AG09319 (cell line): Measurements from ENCODE around the gene PTPN18.

Source experiments
- DNase-seq: peaks from one replicate; pipeline ENCODE4 v3.0.0-alpha.2; 2010; ENCODE audit warnings: low read depth; ENCODE audit errors: extremely low read depth
- CTCF ChIP-seq: IDR thresholded peaks from 2 replicates; pipeline ENCODE4 v1.5.1; 2011; ENCODE audit warnings: low read depth, mild to moderate bottlenecking, inconsistent platforms, low read length, moderate library complexity

PTPN18 gene

GRCh38 chr2:130355578-130356431 is at the start of gene PTPN18:
Gene PTPN18, plus strand, starts transcription at chr2:130356056. Its CDS starts 52 bp downstream, at chr2:130356108.
- DNase-seq = peak; percentile 65
- peak; percentile 32 for TF ChIP-seq CTCF

GRCh38 chr2:130307850-130308249 is 48.0 kb upstream of the PTPN18 start:
- TF ChIP-seq CTCF = no peak
- no peak for DNase-seq

- no peak for TF ChIP-seq CTCF
Measured at GRCh38 chr2:130310881-130311280, 45.0 kb upstream of the PTPN18 start.

GRCh38 chr2:130313812-130314334 is 42.0 kb upstream of the PTPN18 start:
- DNase-seq = no peak
- TF ChIP-seq CTCF = no peak

More at GRCh38 chr2:130310881-130311280, 45.0 kb upstream of the PTPN18 start:
- DNase-seq = no peak

- TF ChIP-seq CTCF = no peak
- DNase-seq = no peak
Measured at GRCh38 chr2:130314377-130314776, 41.5 kb upstream of the PTPN18 start.

GRCh38 chr2:130316596-130316995 is 39.3 kb upstream of the PTPN18 start:
- no peak for TF ChIP-seq CTCF
- DNase-seq = no peak

GRCh38 chr2:130318906-130319305 is 37.0 kb upstream of the PTPN18 start:
- DNase-seq = no peak
- TF ChIP-seq CTCF = no peak
